ENCODE measurements around the gene EREG.

DNA sequence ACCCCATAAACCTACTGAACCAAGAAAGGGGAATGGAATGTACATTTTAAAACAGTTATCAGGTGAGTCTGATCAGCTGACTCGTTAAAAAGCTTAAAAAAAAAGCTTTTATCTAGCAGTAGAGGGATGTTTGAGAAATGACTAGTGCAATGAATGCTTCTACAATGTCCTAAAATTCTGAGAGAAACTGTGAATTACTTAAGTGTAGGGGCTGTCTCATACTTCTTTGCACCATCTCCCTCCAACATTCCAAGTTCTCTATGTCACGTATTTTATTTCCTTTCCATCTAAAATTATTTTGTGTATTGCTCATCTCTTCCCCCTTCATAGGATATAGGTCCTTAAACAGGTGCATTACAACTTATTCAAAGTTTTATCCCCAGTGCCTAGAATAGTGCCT is 68.1 kb downstream of the EREG start:
- TF ChIP-seq, protein P1, sequence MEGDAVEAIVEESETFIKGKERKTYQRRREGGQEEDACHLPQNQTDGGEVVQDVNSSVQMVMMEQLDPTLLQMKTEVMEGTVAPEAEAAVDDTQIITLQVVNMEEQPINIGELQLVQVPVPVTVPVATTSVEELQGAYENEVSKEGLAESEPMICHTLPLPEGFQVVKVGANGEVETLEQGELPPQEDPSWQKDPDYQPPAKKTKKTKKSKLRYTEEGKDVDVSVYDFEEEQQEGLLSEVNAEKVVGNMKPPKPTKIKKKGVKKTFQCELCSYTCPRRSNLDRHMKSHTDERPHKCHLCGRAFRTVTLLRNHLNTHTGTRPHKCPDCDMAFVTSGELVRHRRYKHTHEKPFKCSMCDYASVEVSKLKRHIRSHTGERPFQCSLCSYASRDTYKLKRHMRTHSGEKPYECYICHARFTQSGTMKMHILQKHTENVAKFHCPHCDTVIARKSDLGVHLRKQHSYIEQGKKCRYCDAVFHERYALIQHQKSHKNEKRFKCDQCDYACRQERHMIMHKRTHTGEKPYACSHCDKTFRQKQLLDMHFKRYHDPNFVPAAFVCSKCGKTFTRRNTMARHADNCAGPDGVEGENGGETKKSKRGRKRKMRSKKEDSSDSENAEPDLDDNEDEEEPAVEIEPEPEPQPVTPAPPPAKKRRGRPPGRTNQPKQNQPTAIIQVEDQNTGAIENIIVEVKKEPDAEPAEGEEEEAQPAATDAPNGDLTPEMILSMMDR (IDR thresholded peaks at IDR 0.05; ENCODE audit: low read depth, low read length, poor library complexity, severe bottlenecking): no peak
- TF ChIP-seq EZH2phosphoT487 (IDR thresholded peaks at IDR 0.05; ENCODE audit: borderline replicate concordance, low read length): no peak
